Subcutaneous abdominal adipose tissue (tissue), 5 donors: ENCODE data around the gene ABCC1.

Source experiments
- H3K27ac ChIP-seq: one replicate; pipeline ENCODE4 v1.7.0; 2013; ENCODE audit warnings: low read depth, mild to moderate bottlenecking, inconsistent platforms, low read length, moderate library complexity
- H3K27me3 ChIP-seq, 5 donors: one replicate each; pipeline ENCODE4 v1.7.0; 2013; ENCODE audit warnings: low read length in 5 of 5, inconsistent platforms in 1 of 5; ENCODE audit not compliant: control insufficient read depth in 5 of 5, insufficient read depth in 4 of 5
- H3K36me3 ChIP-seq, 5 donors: one replicate each; pipeline ENCODE4 v1.7.0; 2013; ENCODE audit warnings: low read length in 5 of 5; ENCODE audit not compliant: control insufficient read depth in 5 of 5, insufficient read depth in 5 of 5
- H3K4me1 ChIP-seq, 5 donors: one replicate each; pipeline ENCODE4 v1.7.0; 2013; ENCODE audit warnings: low read length in 5 of 5, mild to moderate bottlenecking in 3 of 5, moderate library complexity in 1 of 5; ENCODE audit not compliant: control insufficient read depth in 5 of 5, insufficient read depth in 5 of 5
- H3K4me3 ChIP-seq, 5 donors: one replicate each; pipeline ENCODE4 v1.7.0; 2013; ENCODE audit warnings: low read length in 5 of 5, low read depth in 1 of 5
- H3K9ac ChIP-seq, 5 donors: one replicate each; pipeline ENCODE4 v1.7.0; 2013; ENCODE audit warnings: low read length in 5 of 5, mild to moderate bottlenecking in 4 of 5, moderate library complexity in 3 of 5
- H3K9me3 ChIP-seq, 5 donors: one replicate each; pipeline ENCODE4 v1.7.0; 2013; ENCODE audit warnings: low read length in 5 of 5; ENCODE audit not compliant: control insufficient read depth in 5 of 5
- donor health status: healthy.
- donor health status: healthy.
- donor health status: healthy.
- donor health status: healthy.
- donor health status: healthy.

ABCC1 gene

GRCh38 chr16:15966420-15966819 lies 17.0 kb downstream of the ABCC1 start:
- peaks cover 0 to 5% (median 4%) of the 10 kb centered on the region in 5 donors for H3K9me3 ChIP-seq
- peaks cover 0 to 16% (median 8%) of the 10 kb centered on the region in 5 donors for H3K4me1 ChIP-seq
- H3K27ac ChIP-seq = no peak overlapping the region
- H3K27me3 ChIP-seq = no peaks in the 10 kb centered on the region
- no peak overlapping the region for H3K9ac ChIP-seq
- H3K36me3 ChIP-seq = peaks cover 0 to 3% (median 0%) of the 10 kb centered on the region in 5 donors
- no peak overlapping the region for H3K4me3 ChIP-seq

- Histone ChIP-seq H3K36me3 (peaks cover 0 to 3% (median 0%) of the 10 kb centered on the region in 5 donors), H3K4me3 (no peak overlapping the region), H3K9me3 (peaks cover 0 to 7% (median 4%) of the 10 kb centered on the region in 5 donors), H3K27me3 (no peaks in the 10 kb centered on the region), H3K27ac (no peak overlapping the region), H3K4me1 (peaks cover 0 to 11% (median 8%) of the 10 kb centered on the region in 5 donors), H3K9ac (no peak overlapping the region)
Observed at GRCh38 chr16:15966836-15967546, 17.6 kb downstream of the ABCC1 start.

GRCh38 chr16:15967655-15968315 lies 18.4 kb downstream of the ABCC1 start:
- Histone ChIP-seq H3K4me1 (peaks cover 0 to 11% (median 9%) of the 10 kb centered on the region in 5 donors), H3K27ac (no peak overlapping the region), H3K27me3 (no peaks in the 10 kb centered on the region), H3K9ac (no peak overlapping the region), H3K36me3 (peaks cover 0 to 7% (median 0%) of the 10 kb centered on the region in 5 donors), H3K4me3 (no peak overlapping the region), H3K9me3 (peaks cover 0 to 15% (median 7%) of the 10 kb centered on the region in 5 donors)

GRCh38 chr16:15970202-15970601 lies 20.8 kb downstream of the ABCC1 start:
- Histone ChIP-seq H3K9ac (no peak overlapping the region), H3K36me3 (peaks cover 0 to 7% (median 0%) of the 10 kb centered on the region in 5 donors), H3K9me3 (peaks cover 0 to 16% (median 7%) of the 10 kb centered on the region in 5 donors), H3K27me3 (no peaks in the 10 kb centered on the region), H3K4me3 (no peak overlapping the region), H3K27ac (no peak overlapping the region), H3K4me1 (peaks cover 0 to 26% (median 19%) of the 10 kb centered on the region in 5 donors)

- peaks cover 0 to 7% (median 0%) of the 10 kb centered on the region in 5 donors for H3K36me3 ChIP-seq
- H3K9ac ChIP-seq = no peak overlapping the region
- H3K27ac ChIP-seq = no peak overlapping the region
- H3K27me3 ChIP-seq = no peaks in the 10 kb centered on the region
- H3K4me3 ChIP-seq = no peak overlapping the region
- peaks cover 0 to 31% (median 23%) of the 10 kb centered on the region in 5 donors for H3K4me1 ChIP-seq
- H3K9me3 ChIP-seq = peaks cover 0 to 16% (median 7%) of the 10 kb centered on the region in 5 donors
Observed at GRCh38 chr16:15970743-15971439, 21.5 kb downstream of the ABCC1 start.

- H3K4me1 ChIP-seq = peaks cover 0 to 37% (median 28%) of the 10 kb centered on the region in 5 donors
- H3K36me3 ChIP-seq = peaks cover 0 to 7% (median 0%) of the 10 kb centered on the region in 5 donors
- H3K9me3 ChIP-seq = peaks cover 0 to 16% (median 7%) of the 10 kb centered on the region in 5 donors
- no peak overlapping the region for H3K27ac ChIP-seq
- no peak overlapping the region for H3K9ac ChIP-seq
- H3K27me3 ChIP-seq = no peaks in the 10 kb centered on the region
- no peak overlapping the region for H3K4me3 ChIP-seq
Observed at GRCh38 chr16:15971440-15971815, 22.0 kb downstream of the ABCC1 start.

- Histone ChIP-seq H3K36me3 (peaks cover 0 to 7% (median 0%) of the 10 kb centered on the region in 5 donors), H3K27ac (no peak overlapping the region), H3K4me1 (peaks cover 0 to 39% (median 37%) of the 10 kb centered on the region in 5 donors), H3K9me3 (peaks cover 0 to 16% (median 7%) of the 10 kb centered on the region in 5 donors), H3K9ac (no peak overlapping the region), H3K27me3 (no peaks in the 10 kb centered on the region), H3K4me3 (no peak overlapping the region)
Observed at GRCh38 chr16:15972046-15972868, 22.8 kb downstream of the ABCC1 start.

GRCh38 chr16:15973421-15973820 lies 24.0 kb downstream of the ABCC1 start:
- no peaks in the 10 kb centered on the region for H3K27me3 ChIP-seq
- H3K9ac ChIP-seq = no peak overlapping the region
- H3K36me3 ChIP-seq = peaks cover 0 to 7% (median 0%) of the 10 kb centered on the region in 5 donors
- peaks cover 0 to 45% (median 41%) of the 10 kb centered on the region in 5 donors for H3K4me1 ChIP-seq
- H3K9me3 ChIP-seq = peaks cover 0 to 16% (median 7%) of the 10 kb centered on the region in 5 donors
- H3K4me3 ChIP-seq = no peak overlapping the region
- H3K27ac ChIP-seq = no peak overlapping the region

- Histone ChIP-seq H3K36me3 (peaks cover 0 to 7% (median 0%) of the 10 kb centered on the region in 5 donors), H3K27ac (no peak overlapping the region), H3K27me3 (no peaks in the 10 kb centered on the region), H3K4me3 (no peak overlapping the region), H3K4me1 (peaks cover 0 to 45% (median 41%) of the 10 kb centered on the region in 5 donors), H3K9ac (no peak overlapping the region), H3K9me3 (peaks cover 0 to 16% (median 7%) of the 10 kb centered on the region in 5 donors)
Observed at GRCh38 chr16:15974057-15974456, 24.6 kb downstream of the ABCC1 start.
